PC-9 (cell line): ENCODE data around the gene SPINK5.

ENCODE experiments used
- CTCF ChIP-seq: fragments of 200-600 bp; sonication (generic); conservative IDR thresholded peaks from 2 replicates; pipeline ENCODE4 v1.6.1; 2017; ENCODE audit warnings: mixed run types, antibody characterized with exemption, mild to moderate bottlenecking, moderate library complexity
- EZH2 ChIP-seq: fragments of 200-600 bp; sonication (generic); IDR thresholded peaks from 2 replicates; pipeline ENCODE4 v1.8.0; 2017; ENCODE audit warnings: antibody characterized with exemption, low read depth

GRCh38 chr5:148140846-148141245, 77.1 kb downstream of the SPINK5 start:
- TF ChIP-seq CTCF (no peak), EZH2 (no peak)
